Mesendoderm (in vitro differentiated cells): ENCODE results near the gene ZNF471.
A peak's percentile ranks its signal among the peaks of the same experiment; 100 is the strongest.

Source experiments
- DNase-seq: peaks from one replicate; pipeline ENCODE4 v3.0.0; 2013
- H2AK5ac ChIP-seq: 2 replicates; pipeline ENCODE4 v1.6.1; 2013; ENCODE audit warnings: low read length, inconsistent platforms
- H2BK120ac ChIP-seq: 2 replicates; pipeline ENCODE4 v1.6.1; 2013; ENCODE audit warnings: low read depth, mild to moderate bottlenecking, low read length, moderate library complexity, mixed read lengths
- H2BK15ac ChIP-seq: replicated peaks from 2 replicates; pipeline ENCODE4 v1.6.1; 2013; ENCODE audit warnings: low read depth, mild to moderate bottlenecking, moderate library complexity
- H2BK5ac ChIP-seq: 2 replicates; pipeline ENCODE4 v1.6.1; 2013; ENCODE audit warnings: low read length, inconsistent platforms
- H3K18ac ChIP-seq: 2 replicates; pipeline ENCODE4 v1.6.1; 2013; ENCODE audit warnings: mild to moderate bottlenecking, low read length, mixed read lengths
- H3K23ac ChIP-seq: one replicate; pipeline ENCODE4 v1.6.1; 2013; ENCODE audit warnings: low read length
- H3K27ac ChIP-seq: 2 replicates; pipeline ENCODE4 v1.5.1; 2013; ENCODE audit warnings: low read depth, mild to moderate bottlenecking, inconsistent platforms, low read length, moderate library complexity
- H3K27me3 ChIP-seq: 2 replicates; pipeline ENCODE4 v1.6.1; 2013; ENCODE audit warnings: low read length, control low read depth, mild to moderate bottlenecking, inconsistent platforms; ENCODE audit not compliant: insufficient read depth, poor library complexity
- H3K36me3 ChIP-seq: 2 replicates; pipeline ENCODE4 v1.6.1; 2013; ENCODE audit warnings: low read length, inconsistent platforms; ENCODE audit not compliant: control insufficient read depth, insufficient read depth
- H3K4ac ChIP-seq: one replicate; pipeline ENCODE4 v1.6.1; 2013; ENCODE audit warnings: low read depth, mild to moderate bottlenecking, low read length, moderate library complexity
- H3K4me1 ChIP-seq: 2 replicates; pipeline ENCODE4 v1.6.1; 2013; ENCODE audit warnings: low read depth, low read length, inconsistent platforms; ENCODE audit not compliant: control insufficient read depth
- H3K4me2 ChIP-seq: 2 replicates; pipeline ENCODE4 v1.6.1; 2013; ENCODE audit warnings: low read length
- H3K4me3 ChIP-seq: 2 replicates; pipeline ENCODE4 v1.5.1; 2013; ENCODE audit warnings: mild to moderate bottlenecking, low read length
- H3K56ac ChIP-seq: one replicate; pipeline ENCODE4 v1.6.1; 2013; ENCODE audit warnings: low read length
- H3K79me1 ChIP-seq: 2 replicates; pipeline ENCODE4 v1.6.1; 2013; ENCODE audit warnings: low read length, inconsistent platforms
- H3K79me2 ChIP-seq: 2 replicates; pipeline ENCODE4 v1.6.1; 2013; ENCODE audit warnings: mild to moderate bottlenecking, low read length; ENCODE audit not compliant: control insufficient read depth, insufficient read depth
- H3K9ac ChIP-seq: 2 replicates; pipeline ENCODE4 v1.6.1; 2013; ENCODE audit warnings: low read length, inconsistent platforms
- H4K5ac ChIP-seq: one replicate; pipeline ENCODE4 v1.6.1; 2013; ENCODE audit warnings: low read length
- H4K8ac ChIP-seq: one replicate; pipeline ENCODE4 v1.6.1; 2013; ENCODE audit warnings: low read depth, mild to moderate bottlenecking, control low read depth, low read length, moderate library complexity
- WGBS: extraction: QIAGEN DNeasy Blood & Tissue Kit; methylation state at CpG from one replicate; pipeline ENCODE4 v1.1.7; 2013; ENCODE audit warnings: low lambda C conversion rate, missing lambda C conversion rate; ENCODE audit not compliant: insufficient coverage; ENCODE audit errors: extremely low coverage; 5-methylcytosine and 5-hydroxymethylcytosine counted together

The ZNF471 gene

DNA sequence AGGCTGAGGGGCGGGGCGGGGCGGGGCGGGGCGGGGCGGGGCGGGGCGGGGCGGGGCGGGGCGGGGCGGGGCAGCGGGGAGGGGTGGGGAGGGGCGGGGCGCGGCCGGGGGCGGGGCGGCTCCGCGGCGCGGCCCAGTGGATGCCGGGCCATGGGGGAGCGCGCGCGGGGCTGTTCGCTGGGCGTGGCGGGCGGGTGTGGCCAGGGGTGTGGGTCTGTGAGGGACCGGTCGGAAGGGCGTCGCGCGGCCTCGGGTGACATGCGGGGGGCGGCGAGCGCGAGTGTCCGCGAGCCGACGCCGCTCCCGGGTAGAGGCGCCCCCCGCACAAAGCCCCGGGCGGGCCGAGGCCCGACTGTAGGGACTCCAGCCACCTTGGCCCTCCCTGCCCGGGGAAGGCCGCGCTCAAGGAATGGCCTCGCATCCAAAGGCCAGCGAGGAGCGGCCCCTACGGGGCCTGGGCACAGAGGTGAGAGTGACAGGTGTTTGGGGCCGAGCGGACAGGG lies 31.2 kb downstream of the ZNF471 start, which contains the start of gene ZFP28:
Gene ZFP28 (plus strand): TSS at position 188 of the 503 bp plus-strand sequence. CDS start 71 bp downstream, at position 259.
- Histone ChIP-seq H2BK15ac (no peak within 1 kb of the TSS), H3K4ac (peak within 1 kb of the TSS; percentile 28), H2BK5ac (peak within 1 kb of the TSS; percentile 88), H2BK120ac (no peak within 1 kb of the TSS), H3K9ac (peak within 1 kb of the TSS; percentile 85), H3K79me1 (no peaks in the 10 kb centered on the region), H3K4me3 (peak within 1 kb of the TSS; percentile 77), H3K4me1 (peaks cover 2% of the 10 kb centered on the region), H3K56ac (peak within 1 kb of the TSS; percentile 97), H4K5ac (no peak within 1 kb of the TSS), H4K8ac (no peak within 1 kb of the TSS), H3K36me3 (peaks cover 1% of the 10 kb centered on the region), H3K4me2 (peak within 1 kb of the TSS; percentile 97), H3K27me3 (no peaks in the 10 kb centered on the region), H3K79me2 (no peaks in the 10 kb centered on the region), H3K23ac (no peak within 1 kb of the TSS), H3K27ac (peak within 1 kb of the TSS; percentile 84), H2AK5ac (no peak within 1 kb of the TSS), H3K18ac (peak within 1 kb of the TSS; percentile 44)
- DNase-seq, result peak; percentile 65
- WGBS, result no CpG with 5 or more reads among the region's 65 CpGs

- no peak overlapping the region for H3K27ac ChIP-seq
- H3K18ac ChIP-seq, result no peak overlapping the region
- peaks cover 1% of the 10 kb centered on the region for H3K27me3 ChIP-seq
- no peak overlapping the region for H2BK15ac ChIP-seq
- H3K79me1 ChIP-seq, result no peaks in the 10 kb centered on the region
- no peak overlapping the region for H4K5ac ChIP-seq
- H3K9ac ChIP-seq, result no peak overlapping the region
- no peak overlapping the region for H2BK5ac ChIP-seq
- H2BK120ac ChIP-seq, result no peak overlapping the region
- peaks cover 2% of the 10 kb centered on the region for H3K4me1 ChIP-seq
- WGBS, result no CpG with 5 or more reads among the region's 2 CpGs
- no peaks in the 10 kb centered on the region for H3K79me2 ChIP-seq
- H4K8ac ChIP-seq, result no peak overlapping the region
- no peak overlapping the region for H3K23ac ChIP-seq
- H3K56ac ChIP-seq, result no peak overlapping the region
- no peak overlapping the region for H3K4me2 ChIP-seq
- H3K4ac ChIP-seq, result no peak overlapping the region
- no peak overlapping the region for H2AK5ac ChIP-seq
- no peak overlapping the region for H3K4me3 ChIP-seq
- DNase-seq, result no peak
- H3K36me3 ChIP-seq, result peaks cover 2% of the 10 kb centered on the region
Measured at GRCh38 chr19:56543776-56544175, 36.1 kb downstream of the ZNF471 start.

- H3K4me3 ChIP-seq, result no peak overlapping the region
- no peak overlapping the region for H3K4me2 ChIP-seq
- H3K56ac ChIP-seq, result no peak overlapping the region
- H4K5ac ChIP-seq, result no peak overlapping the region
- no peak overlapping the region for H3K23ac ChIP-seq
- no peak overlapping the region for H2BK15ac ChIP-seq
- no peaks in the 10 kb centered on the region for H3K79me1 ChIP-seq
- no peaks in the 10 kb centered on the region for H3K4me1 ChIP-seq
- H3K27ac ChIP-seq, result no peak overlapping the region
- peaks cover 1% of the 10 kb centered on the region for H3K27me3 ChIP-seq
- H2BK120ac ChIP-seq, result no peak overlapping the region
- peaks cover 9% of the 10 kb centered on the region for H3K36me3 ChIP-seq
- no peak overlapping the region for H2AK5ac ChIP-seq
- H4K8ac ChIP-seq, result no peak overlapping the region
- no CpG with 5 or more reads among the region's 6 CpGs for WGBS
- no peaks in the 10 kb centered on the region for H3K79me2 ChIP-seq
- H3K9ac ChIP-seq, result no peak overlapping the region
- H3K18ac ChIP-seq, result no peak overlapping the region
- H3K4ac ChIP-seq, result no peak overlapping the region
- DNase-seq, result peak; percentile 69
- H2BK5ac ChIP-seq, result no peak overlapping the region
Measured at GRCh38 chr19:56547535-56547934, 39.9 kb downstream of the ZNF471 start.

GRCh38 chr19:56554272-56554869 lies 46.7 kb downstream of the ZNF471 start:
- Histone ChIP-seq H4K5ac (no peak overlapping the region), H3K4ac (no peak overlapping the region), H2BK5ac (no peak overlapping the region), H3K27me3 (no peaks in the 10 kb centered on the region), H3K36me3 (peaks cover 5% of the 10 kb centered on the region), H3K79me1 (no peaks in the 10 kb centered on the region), H2AK5ac (no peak overlapping the region), H3K56ac (no peak overlapping the region), H3K79me2 (no peaks in the 10 kb centered on the region), H3K9ac (no peak overlapping the region), H3K18ac (no peak overlapping the region), H3K4me3 (peak overlapping the region; percentile 17), H2BK120ac (no peak overlapping the region), H4K8ac (no peak overlapping the region), H3K4me1 (no peaks in the 10 kb centered on the region), H3K27ac (no peak overlapping the region), H2BK15ac (no peak overlapping the region), H3K4me2 (no peak overlapping the region), H3K23ac (no peak overlapping the region)
- no CpG with 5 or more reads among the region's 6 CpGs for WGBS
- DNase-seq, result peak; percentile 22

- Histone ChIP-seq H3K9ac (no peak overlapping the region), H2BK15ac (no peak overlapping the region), H3K27ac (no peak overlapping the region), H3K56ac (no peak overlapping the region), H3K4me3 (no peak overlapping the region), H3K23ac (no peak overlapping the region), H4K5ac (no peak overlapping the region), H3K4me2 (no peak overlapping the region), H3K79me2 (no peaks in the 10 kb centered on the region), H2BK120ac (no peak overlapping the region), H3K4ac (no peak overlapping the region), H2AK5ac (no peak overlapping the region), H3K18ac (no peak overlapping the region), H3K36me3 (no peaks in the 10 kb centered on the region), H3K79me1 (no peaks in the 10 kb centered on the region), H3K4me1 (no peaks in the 10 kb centered on the region), H4K8ac (no peak overlapping the region), H2BK5ac (no peak overlapping the region), H3K27me3 (no peaks in the 10 kb centered on the region)
- WGBS, result no CpG with 5 or more reads among the region's 2 CpGs
- no peak for DNase-seq
Measured at GRCh38 chr19:56562766-56563165, 55.1 kb downstream of the ZNF471 start.

GRCh38 chr19:56566904-56567273 lies 59.2 kb downstream of the ZNF471 start:
- H3K4ac ChIP-seq, result no peak overlapping the region
- DNase-seq, result no peak
- peaks cover 3% of the 10 kb centered on the region for H3K36me3 ChIP-seq
- H2AK5ac ChIP-seq, result no peak overlapping the region
- peak overlapping the region; percentile 69 for H3K4me2 ChIP-seq
- peak overlapping the region; percentile 84 for H3K9ac ChIP-seq
- H3K27ac ChIP-seq, result peak overlapping the region; percentile 2
- H3K56ac ChIP-seq, result peak overlapping the region; percentile 90
- H2BK120ac ChIP-seq, result no peak overlapping the region
- no CpG with 5 or more reads among the region's 23 CpGs for WGBS
- H3K23ac ChIP-seq, result no peak overlapping the region
- peak overlapping the region; percentile 41 for H3K18ac ChIP-seq
- H2BK5ac ChIP-seq, result no peak overlapping the region
- H3K27me3 ChIP-seq, result no peaks in the 10 kb centered on the region
- no peak overlapping the region for H2BK15ac ChIP-seq
- peak overlapping the region; percentile 79 for H3K4me3 ChIP-seq
- H3K79me2 ChIP-seq, result no peaks in the 10 kb centered on the region
- H4K5ac ChIP-seq, result no peak overlapping the region
- no peak overlapping the region for H4K8ac ChIP-seq
- no peaks in the 10 kb centered on the region for H3K79me1 ChIP-seq
- H3K4me1 ChIP-seq, result peaks cover 3% of the 10 kb centered on the region
